Dedifferentiated amniotic fluid mesenchymal stem cell (primary cell): ENCODE data around the gene PHACTR4.
"Not testable (repeated sequence)": the region's sequence is repeated elsewhere in the genome, so short reads cannot be mapped to it uniquely, and the experiment has no call there.

ENCODE experiments used
- DNase-seq: peaks from one replicate; pipeline ENCODE4 v3.0.0-alpha.2; 2016; ENCODE audit errors: extremely low spot score

The PHACTR4 gene

GRCh38 chr1:28521502-28522164 is 152.1 kb downstream of the PHACTR4 start:
- no peak for DNase-seq

- DNase-seq = not testable (repeated sequence)
Observed at GRCh38 chr1:28522537-28522936, 153.0 kb downstream of the PHACTR4 start.

GRCh38 chr1:28525002-28525642 is 155.6 kb downstream of the PHACTR4 start:
- DNase-seq = not testable (repeated sequence)

GRCh38 chr1:28526886-28527285 is 157.3 kb downstream of the PHACTR4 start:
- no peak for DNase-seq

- no peak for DNase-seq
Observed at GRCh38 chr1:28530456-28530855, 160.9 kb downstream of the PHACTR4 start.

GRCh38 chr1:28534671-28535070 is 165.1 kb downstream of the PHACTR4 start:
- no peak for DNase-seq

GRCh38 chr1:28535180-28535579 is 165.6 kb downstream of the PHACTR4 start:
- DNase-seq = no peak

- DNase-seq = no peak
Observed at GRCh38 chr1:28537457-28538199, 168.1 kb downstream of the PHACTR4 start.

GRCh38 chr1:28538286-28538685 is 168.7 kb downstream of the PHACTR4 start:
- no peak for DNase-seq

- no peak for DNase-seq
Observed at GRCh38 chr1:28540651-28541050, 171.1 kb downstream of the PHACTR4 start.

GRCh38 chr1:28541414-28542015 is 172.0 kb downstream of the PHACTR4 start:
- DNase-seq = not testable (repeated sequence)

GRCh38 chr1:28545246-28545628 is 175.7 kb downstream of the PHACTR4 start:
- DNase-seq = no peak

GRCh38 chr1:28548318-28548717 is 178.8 kb downstream of the PHACTR4 start:
- no peak for DNase-seq
